Neural cell (in vitro differentiated cells): ENCODE results near the gene NR1H2. TPM values are rescaled to one million over a fixed set of nuclear protein-coding genes. Genes with fewer than 3 reads are reported as not detected.
"Not testable (repeated sequence)": the region's sequence is repeated elsewhere in the genome, so short reads cannot be mapped to it uniquely, and the experiment has no call there.

Source experiments
- H2AFZ ChIP-seq: fragments of 200-600, 300-800 bp; sonication (generic), shearing (Covaris generic); 2 replicates; pipeline ENCODE4 v1.6.0; 2014; ENCODE audit warnings: low read depth, mild to moderate bottlenecking, antibody characterized with exemption, low read length, moderate library complexity
- H3F3A ChIP-seq: fragments of 200-600 bp; shearing (Covaris generic); 2 replicates; pipeline ENCODE4 v1.6.1; 2016; ENCODE audit warnings: mild to moderate bottlenecking, moderate library complexity, mixed read lengths, antibody characterized with exemption, low read length; ENCODE audit not compliant: insufficient read depth, poor library complexity, severe bottlenecking
- H3K27ac ChIP-seq: fragments of 200-600, 300-800 bp; sonication (generic), shearing (Covaris generic); 2 replicates; pipeline ENCODE4 v1.5.1; 2014; ENCODE audit warnings: mild to moderate bottlenecking, low read length, moderate library complexity
- H3K27me3 ChIP-seq: fragments of 300-800, 200-600 bp; sonication (generic), shearing (Covaris generic); 2 replicates; pipeline ENCODE4 v1.6.0; 2014; ENCODE audit warnings: mild to moderate bottlenecking, low read depth, low read length, moderate library complexity; ENCODE audit not compliant: insufficient read depth
- H3K36me3 ChIP-seq: fragments of 300-800, 200-600 bp; sonication (generic), shearing (Covaris generic); 2 replicates; pipeline ENCODE4 v1.5.1; 2014; ENCODE audit warnings: mild to moderate bottlenecking, antibody characterized with exemption, low read length, moderate library complexity; ENCODE audit not compliant: insufficient read depth
- H3K4me2 ChIP-seq: fragments of 300-800, 200-600 bp; sonication (generic), shearing (Covaris generic); 2 replicates; pipeline ENCODE4 v1.6.0; 2014; ENCODE audit warnings: mild to moderate bottlenecking, low read length
- H3K4me3 ChIP-seq: fragments of 300-800, 200-600 bp; sonication (generic), shearing (Covaris generic); 2 replicates; pipeline ENCODE4 v1.5.1; 2014; ENCODE audit warnings: mild to moderate bottlenecking, low read length, moderate library complexity
- H3K79me2 ChIP-seq: fragments of 200-600 bp; shearing (Covaris generic); replicated peaks from 2 replicates; pipeline ENCODE4 v1.6.0; 2014; ENCODE audit warnings: mild to moderate bottlenecking, low read length, moderate library complexity; ENCODE audit not compliant: insufficient read depth
- H3K9ac ChIP-seq: fragments of 300-800, 200-600 bp; sonication (generic), shearing (Covaris generic); 2 replicates; pipeline ENCODE4 v1.6.1; 2016; ENCODE audit warnings: mild to moderate bottlenecking, low read length, mixed read lengths
- H3K9me2 ChIP-seq: fragments of 200-600 bp; shearing (Covaris generic); 2 replicates; pipeline ENCODE4 v1.6.1; 2016; ENCODE audit warnings: mild to moderate bottlenecking, low read length, mixed read lengths; ENCODE audit not compliant: insufficient read depth
- H3K9me3 ChIP-seq: fragments of 200-600, 300-800 bp; sonication (generic), shearing (Covaris generic); 2 replicates; pipeline ENCODE4 v1.6.1; 2016; ENCODE audit warnings: mild to moderate bottlenecking, mixed run types, low read length, moderate library complexity, mixed read lengths
- H4K20me1 ChIP-seq: fragments of 200-600 bp; shearing (Covaris generic); 2 replicates; pipeline ENCODE4 v1.6.1; 2016; ENCODE audit warnings: mild to moderate bottlenecking, mixed run types; ENCODE audit not compliant: insufficient read depth
- EZH2 ChIP-seq: fragments of 200-600, 300-800 bp; shearing (Covaris generic), sonication (generic); IDR thresholded peaks from 2 replicates; pipeline ENCODE4 v1.6.1; 2014; ENCODE audit warnings: antibody characterized with exemption, low read length, borderline replicate concordance, mild to moderate bottlenecking; ENCODE audit not compliant: insufficient read depth, poor library complexity, severe bottlenecking
- MXI1 ChIP-seq: fragments of 450-650 bp; conservative IDR thresholded peaks from 2 replicates; pipeline ENCODE4 v1.6.1; 2014; ENCODE audit warnings: antibody characterized with exemption, mild to moderate bottlenecking; ENCODE audit not compliant: poor library complexity, severe bottlenecking
- POLR2AphosphoS5 ChIP-seq: IDR thresholded peaks from 2 replicates; pipeline ENCODE4 v1.6.1; 2012
- RAD21 ChIP-seq: fragments of 450-650 bp; conservative IDR thresholded peaks from 2 replicates; pipeline ENCODE4 v1.6.1; 2014; ENCODE audit warnings: antibody characterized with exemption, mild to moderate bottlenecking, moderate library complexity
- TAF1 ChIP-seq: IDR thresholded peaks from 2 replicates; pipeline ENCODE4 v1.6.1; 2012; ENCODE audit warnings: low read depth
- polyA plus RNA-seq: library from polyadenylated mRNA; depleted of rRNA; stranded (reverse); fragments of >200 nt; gene quantifications from 2 replicates; pipeline ENCODE4 v1.2.3, GENCODE V29; 2014
- TF ChIP-seq, protein P1 (sequence below): fragments of 450-650 bp; IDR thresholded peaks from 2 replicates; pipeline ENCODE4 v1.5.1; 2014; ENCODE audit warnings: antibody characterized with exemption, mild to moderate bottlenecking, moderate library complexity; ENCODE audit not compliant: poor library complexity, severe bottlenecking
- TF ChIP-seq, protein P2 (sequence below): IDR thresholded peaks from 2 replicates; pipeline ENCODE4 v1.6.1; 2012; ENCODE audit warnings: borderline replicate concordance

NR1H2 gene
- polyA plus RNA-seq, 1 donor from 2014 or later, result 18.5 TPM

DNA sequence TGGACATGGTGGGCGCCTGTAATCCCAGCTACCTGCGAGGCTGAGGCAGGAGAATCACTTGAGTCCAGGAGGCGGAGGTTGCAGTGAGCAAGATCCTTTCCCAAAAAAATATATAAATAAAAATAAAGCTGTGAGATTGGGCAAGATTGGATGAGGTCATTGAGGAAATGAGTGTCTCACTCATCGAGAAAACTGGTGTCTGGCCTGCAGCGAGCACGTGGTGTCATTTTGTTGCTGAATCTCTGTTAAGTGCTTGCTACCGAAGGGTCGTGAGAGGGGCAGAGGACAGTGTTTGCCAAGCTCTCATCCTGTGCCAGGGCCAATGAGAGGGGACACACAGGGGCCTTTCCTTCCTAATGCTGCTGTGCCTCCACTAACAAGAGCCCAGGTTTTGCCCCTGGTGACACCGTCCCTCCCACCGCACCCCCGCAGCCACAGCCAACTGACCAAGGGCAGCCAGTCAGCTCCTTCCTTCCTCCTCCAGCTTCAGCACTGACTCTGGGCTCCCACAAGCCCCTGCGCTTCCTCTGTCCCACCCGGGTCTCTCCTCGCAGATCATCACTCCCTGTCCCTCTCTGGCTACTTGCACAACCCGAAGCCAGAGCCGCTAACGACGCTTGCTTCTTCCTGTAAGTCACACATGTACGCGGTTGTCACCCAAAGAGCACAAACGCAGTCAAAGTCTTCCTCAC is 11.1 kb downstream of the NR1H2 start:
- Histone ChIP-seq H4K20me1 (no peaks in the 10 kb centered on the region), H3K36me3 (no peaks in the 10 kb centered on the region), H3K4me3 (no peak overlapping the region), H3K9me2 (no peaks in the 10 kb centered on the region), H3K79me2 (no peaks in the 10 kb centered on the region), H3K9ac (no peak overlapping the region), H3K27me3 (no peaks in the 10 kb centered on the region), H2AFZ (no peak overlapping the region), H3K4me2 (no peak overlapping the region), H3K9me3 (no peaks in the 10 kb centered on the region), H3K27ac (no peak overlapping the region), H3F3A (peaks cover 4% of the 10 kb centered on the region)
- TF ChIP-seq RAD21 (no peak), POLR2AphosphoS5 (no peak)
- TF ChIP-seq, protein P1, sequence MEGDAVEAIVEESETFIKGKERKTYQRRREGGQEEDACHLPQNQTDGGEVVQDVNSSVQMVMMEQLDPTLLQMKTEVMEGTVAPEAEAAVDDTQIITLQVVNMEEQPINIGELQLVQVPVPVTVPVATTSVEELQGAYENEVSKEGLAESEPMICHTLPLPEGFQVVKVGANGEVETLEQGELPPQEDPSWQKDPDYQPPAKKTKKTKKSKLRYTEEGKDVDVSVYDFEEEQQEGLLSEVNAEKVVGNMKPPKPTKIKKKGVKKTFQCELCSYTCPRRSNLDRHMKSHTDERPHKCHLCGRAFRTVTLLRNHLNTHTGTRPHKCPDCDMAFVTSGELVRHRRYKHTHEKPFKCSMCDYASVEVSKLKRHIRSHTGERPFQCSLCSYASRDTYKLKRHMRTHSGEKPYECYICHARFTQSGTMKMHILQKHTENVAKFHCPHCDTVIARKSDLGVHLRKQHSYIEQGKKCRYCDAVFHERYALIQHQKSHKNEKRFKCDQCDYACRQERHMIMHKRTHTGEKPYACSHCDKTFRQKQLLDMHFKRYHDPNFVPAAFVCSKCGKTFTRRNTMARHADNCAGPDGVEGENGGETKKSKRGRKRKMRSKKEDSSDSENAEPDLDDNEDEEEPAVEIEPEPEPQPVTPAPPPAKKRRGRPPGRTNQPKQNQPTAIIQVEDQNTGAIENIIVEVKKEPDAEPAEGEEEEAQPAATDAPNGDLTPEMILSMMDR, result no peak
- TF ChIP-seq, protein P2, sequence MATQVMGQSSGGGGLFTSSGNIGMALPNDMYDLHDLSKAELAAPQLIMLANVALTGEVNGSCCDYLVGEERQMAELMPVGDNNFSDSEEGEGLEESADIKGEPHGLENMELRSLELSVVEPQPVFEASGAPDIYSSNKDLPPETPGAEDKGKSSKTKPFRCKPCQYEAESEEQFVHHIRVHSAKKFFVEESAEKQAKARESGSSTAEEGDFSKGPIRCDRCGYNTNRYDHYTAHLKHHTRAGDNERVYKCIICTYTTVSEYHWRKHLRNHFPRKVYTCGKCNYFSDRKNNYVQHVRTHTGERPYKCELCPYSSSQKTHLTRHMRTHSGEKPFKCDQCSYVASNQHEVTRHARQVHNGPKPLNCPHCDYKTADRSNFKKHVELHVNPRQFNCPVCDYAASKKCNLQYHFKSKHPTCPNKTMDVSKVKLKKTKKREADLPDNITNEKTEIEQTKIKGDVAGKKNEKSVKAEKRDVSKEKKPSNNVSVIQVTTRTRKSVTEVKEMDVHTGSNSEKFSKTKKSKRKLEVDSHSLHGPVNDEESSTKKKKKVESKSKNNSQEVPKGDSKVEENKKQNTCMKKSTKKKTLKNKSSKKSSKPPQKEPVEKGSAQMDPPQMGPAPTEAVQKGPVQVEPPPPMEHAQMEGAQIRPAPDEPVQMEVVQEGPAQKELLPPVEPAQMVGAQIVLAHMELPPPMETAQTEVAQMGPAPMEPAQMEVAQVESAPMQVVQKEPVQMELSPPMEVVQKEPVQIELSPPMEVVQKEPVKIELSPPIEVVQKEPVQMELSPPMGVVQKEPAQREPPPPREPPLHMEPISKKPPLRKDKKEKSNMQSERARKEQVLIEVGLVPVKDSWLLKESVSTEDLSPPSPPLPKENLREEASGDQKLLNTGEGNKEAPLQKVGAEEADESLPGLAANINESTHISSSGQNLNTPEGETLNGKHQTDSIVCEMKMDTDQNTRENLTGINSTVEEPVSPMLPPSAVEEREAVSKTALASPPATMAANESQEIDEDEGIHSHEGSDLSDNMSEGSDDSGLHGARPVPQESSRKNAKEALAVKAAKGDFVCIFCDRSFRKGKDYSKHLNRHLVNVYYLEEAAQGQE, result no peak

DNA sequence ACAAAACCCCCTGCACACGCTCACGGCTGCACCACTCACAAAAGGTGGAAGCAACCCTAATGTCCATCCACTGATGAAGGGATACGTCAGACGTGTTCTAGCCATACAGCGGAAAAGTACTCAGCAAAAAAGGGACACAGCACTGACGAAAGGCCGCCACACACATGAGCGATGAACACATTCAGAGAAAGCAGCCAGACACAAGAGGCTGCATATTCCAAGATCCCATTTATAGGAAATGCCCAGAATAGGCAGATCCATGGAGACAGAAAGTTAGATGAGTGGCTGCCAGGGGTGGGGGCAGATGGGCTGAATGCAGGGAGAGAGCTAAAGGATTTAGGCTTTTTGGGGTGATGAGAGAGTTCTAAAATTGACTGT is 11.6 kb downstream of the NR1H2 start:
- H3K79me2 ChIP-seq, result no peaks in the 10 kb centered on the region
- no peak overlapping the region for H2AFZ ChIP-seq
- no peak overlapping the region for H3K4me3 ChIP-seq
- H3K9me2 ChIP-seq, result no peaks in the 10 kb centered on the region
- H3K4me2 ChIP-seq, result no peak overlapping the region
- H3K9ac ChIP-seq, result no peak overlapping the region
- H3K36me3 ChIP-seq, result no peaks in the 10 kb centered on the region
- H3F3A ChIP-seq, result peaks cover 4% of the 10 kb centered on the region
- H3K27ac ChIP-seq, result no peak overlapping the region
- H4K20me1 ChIP-seq, result no peaks in the 10 kb centered on the region
- no peaks in the 10 kb centered on the region for H3K27me3 ChIP-seq
- H3K9me3 ChIP-seq, result no peaks in the 10 kb centered on the region
- TF ChIP-seq MXI1, result no peak
- TF ChIP-seq TAF1, result no peak
- no peak for TF ChIP-seq EZH2
- TF ChIP-seq, protein P2, result no peak

DNA sequence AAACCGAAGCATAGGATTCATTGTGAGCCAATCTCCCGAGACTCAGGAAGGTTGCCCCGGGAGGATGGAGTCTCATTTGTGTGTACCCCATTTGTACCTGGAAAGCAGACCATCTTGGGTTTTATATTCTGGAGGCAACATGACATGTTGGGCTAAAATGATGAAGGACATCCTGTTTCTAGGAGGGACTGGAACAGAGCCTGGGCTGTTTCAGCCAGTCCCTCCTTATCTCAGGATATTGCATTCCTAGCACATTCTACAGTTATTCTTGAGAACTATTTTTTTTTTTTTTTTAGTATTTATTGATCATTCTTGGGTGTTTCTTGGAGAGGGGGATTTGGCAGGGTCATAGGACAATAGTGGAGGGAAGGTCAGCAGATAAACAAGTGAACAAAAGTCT is 14.0 kb downstream of the NR1H2 start:
- H3K79me2 ChIP-seq, result not testable (repeated sequence)

DNA sequence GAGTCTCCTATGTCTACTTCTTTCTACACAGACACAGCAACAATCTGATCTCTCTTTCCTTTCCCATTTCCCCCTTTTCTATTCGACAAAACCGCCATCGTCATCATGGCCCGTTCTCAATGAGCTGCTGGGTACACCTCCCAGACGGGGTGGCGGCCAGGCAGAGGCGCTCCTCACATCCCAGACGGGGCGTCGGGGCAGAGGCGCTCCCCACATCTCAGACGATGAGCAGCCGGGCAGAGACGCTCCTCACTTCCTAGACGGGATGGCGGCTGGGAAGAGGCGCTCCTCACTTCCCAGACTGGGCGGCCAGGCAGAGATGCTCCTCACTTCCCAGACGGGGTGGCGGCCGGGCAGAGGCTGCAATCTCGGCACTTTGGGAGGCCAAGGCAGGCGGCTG is 14.7 kb downstream of the NR1H2 start:
- not testable (repeated sequence) for H4K20me1 ChIP-seq, H3K9me3 ChIP-seq, H3K27ac ChIP-seq, H3K36me3 ChIP-seq, H3K9me2 ChIP-seq, H3K4me3 ChIP-seq, H2AFZ ChIP-seq, H3K4me2 ChIP-seq, H3K27me3 ChIP-seq, H3F3A ChIP-seq, H3K9ac ChIP-seq, H3K79me2 ChIP-seq

More for the DNA sequence above, 14.0 kb downstream of the NR1H2 start:
- H3K4me3 ChIP-seq, H3K9me2 ChIP-seq, H3K4me2 ChIP-seq, H2AFZ ChIP-seq, H3K27ac ChIP-seq, H3K27me3 ChIP-seq, H3K9me3 ChIP-seq, H3F3A ChIP-seq, H3K36me3 ChIP-seq, H3K9ac ChIP-seq, H4K20me1 ChIP-seq: not testable (repeated sequence)
